Testis (tissue), 3 donors: Measurements from ENCODE around the gene DAAM2. TPM values are rescaled to one million over a fixed set of nuclear protein-coding genes. Genes with fewer than 3 reads are reported as not detected.

ENCODE experiments used
- DNase-seq: peaks from one replicate; pipeline ENCODE4 v3.0.0-alpha.2; 2019
- H3K27ac ChIP-seq, 2 donors: fragments of 200-600 bp; sonication (generic); one replicate each; pipeline ENCODE4 v1.5.1; 2019
- H3K27me3 ChIP-seq: fragments of 200-600 bp; sonication (generic); one replicate; pipeline ENCODE4 v1.5.1; 2019
- H3K36me3 ChIP-seq: fragments of 200-600 bp; sonication (generic); one replicate; pipeline ENCODE4 v1.5.1; 2017; ENCODE audit warnings: low read depth; ENCODE audit errors: missing control alignments
- H3K4me1 ChIP-seq: fragments of 200-600 bp; sonication (generic); one replicate; pipeline ENCODE4 v1.5.1; 2019
- H3K4me3 ChIP-seq, 2 donors: fragments of 200-600 bp; sonication (generic); one replicate each; pipeline ENCODE4 v1.5.1; 2017 to 2019
- H3K9me3 ChIP-seq: fragments of 200-600 bp; sonication (generic); one replicate; pipeline ENCODE4 v1.5.1; 2017
- POLR2A ChIP-seq: fragments of 450-650 bp; IDR thresholded peaks from one replicate; pipeline ENCODE4 v1.6.1; 2017; ENCODE audit warnings: antibody characterized with exemption, mild to moderate bottlenecking, moderate library complexity
- WGBS, 2 donors: methylation state at CpG; one replicate each; pipeline ENCODE4 v1.1.5; 2018; 5-methylcytosine and 5-hydroxymethylcytosine counted together
- intact Hi-C: fragments of 100-400 bp; cut with DNase I; formaldehyde crosslinking; loops from one replicate; pipeline ENCODE4 v1.15.1; 2023; ENCODE audit warnings: low total_unique reads
- polyA plus RNA-seq: library from polyadenylated mRNA; stranded (reverse); fragments of 350-450 nt; fragmentation: Illumina TruSeq; extraction: RNeasy Lipid Tissue Mini Kit (QIAGEN cat#74804); gene quantifications from one replicate; pipeline ENCODE4 v1.2.3, GENCODE V29; 2014; ENCODE audit warnings: low read depth, low replicate concordance; ENCODE audit not compliant: insufficient read depth
- total RNA-seq, 2 donors: library from RNA; depleted of rRNA; stranded (reverse); fragments of >200 nt; gene quantifications; one replicate each; pipeline ENCODE4 v1.2.3, GENCODE V29; 2016
- TF ChIP-seq, protein P1 (sequence below), 3 experiments: fragments of 450-650 bp in 2 of 3; fragments of 200-600 bp in 1 of 3; sonication (generic) in 1 of 3; IDR thresholded peaks; one replicate each; pipeline ENCODE4 v1.5.1; 2016 to 2019; ENCODE audit warnings: antibody characterized with exemption in 3 of 3, mild to moderate bottlenecking in 2 of 3, moderate library complexity in 1 of 3

Gene DAAM2
- total and polyA plus RNA-seq, 3 donors from 2014 or later: 37.4 to 66.1 (median 64.5) TPM

DNA sequence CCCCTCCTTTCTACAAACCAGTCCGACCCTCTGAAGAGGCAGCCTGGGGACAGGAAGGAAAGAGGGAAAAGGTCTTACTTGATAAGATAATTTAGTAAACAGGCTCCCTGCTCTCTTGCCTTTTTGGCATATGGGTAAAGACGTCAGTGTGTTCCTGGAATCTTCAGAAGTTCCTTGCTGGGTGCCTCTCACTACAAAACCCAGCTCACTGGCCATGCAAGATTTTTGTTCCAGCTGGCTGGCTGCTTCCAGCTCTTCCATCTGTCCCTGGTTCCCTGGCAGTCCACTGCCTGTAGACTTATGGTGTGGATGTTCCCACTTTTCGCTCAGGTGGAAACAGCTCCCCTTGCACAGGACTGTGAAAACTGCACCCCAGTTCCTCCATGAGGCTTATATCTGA, 84.7 kb downstream of the DAAM2 start:
- DNase-seq: no peak
- no peak overlapping the region for H3K27ac ChIP-seq
- no peaks in the 10 kb centered on the region for H3K36me3 ChIP-seq
- peaks cover 2% of the 10 kb centered on the region for H3K4me1 ChIP-seq
- no peaks in the 10 kb centered on the region for H3K27me3 ChIP-seq
- WGBS, 2 donors: 75 to 77% methylated on average over 3 of the region's 3 CpGs
- no peak overlapping the region for H3K4me3 ChIP-seq
- intact Hi-C loops: no loop called here
- no peaks in the 10 kb centered on the region for H3K9me3 ChIP-seq
- TF ChIP-seq POLR2A: no peak
- TF ChIP-seq, protein P1, sequence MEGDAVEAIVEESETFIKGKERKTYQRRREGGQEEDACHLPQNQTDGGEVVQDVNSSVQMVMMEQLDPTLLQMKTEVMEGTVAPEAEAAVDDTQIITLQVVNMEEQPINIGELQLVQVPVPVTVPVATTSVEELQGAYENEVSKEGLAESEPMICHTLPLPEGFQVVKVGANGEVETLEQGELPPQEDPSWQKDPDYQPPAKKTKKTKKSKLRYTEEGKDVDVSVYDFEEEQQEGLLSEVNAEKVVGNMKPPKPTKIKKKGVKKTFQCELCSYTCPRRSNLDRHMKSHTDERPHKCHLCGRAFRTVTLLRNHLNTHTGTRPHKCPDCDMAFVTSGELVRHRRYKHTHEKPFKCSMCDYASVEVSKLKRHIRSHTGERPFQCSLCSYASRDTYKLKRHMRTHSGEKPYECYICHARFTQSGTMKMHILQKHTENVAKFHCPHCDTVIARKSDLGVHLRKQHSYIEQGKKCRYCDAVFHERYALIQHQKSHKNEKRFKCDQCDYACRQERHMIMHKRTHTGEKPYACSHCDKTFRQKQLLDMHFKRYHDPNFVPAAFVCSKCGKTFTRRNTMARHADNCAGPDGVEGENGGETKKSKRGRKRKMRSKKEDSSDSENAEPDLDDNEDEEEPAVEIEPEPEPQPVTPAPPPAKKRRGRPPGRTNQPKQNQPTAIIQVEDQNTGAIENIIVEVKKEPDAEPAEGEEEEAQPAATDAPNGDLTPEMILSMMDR (IDR thresholded peaks at IDR 0.05): no peak

DNA sequence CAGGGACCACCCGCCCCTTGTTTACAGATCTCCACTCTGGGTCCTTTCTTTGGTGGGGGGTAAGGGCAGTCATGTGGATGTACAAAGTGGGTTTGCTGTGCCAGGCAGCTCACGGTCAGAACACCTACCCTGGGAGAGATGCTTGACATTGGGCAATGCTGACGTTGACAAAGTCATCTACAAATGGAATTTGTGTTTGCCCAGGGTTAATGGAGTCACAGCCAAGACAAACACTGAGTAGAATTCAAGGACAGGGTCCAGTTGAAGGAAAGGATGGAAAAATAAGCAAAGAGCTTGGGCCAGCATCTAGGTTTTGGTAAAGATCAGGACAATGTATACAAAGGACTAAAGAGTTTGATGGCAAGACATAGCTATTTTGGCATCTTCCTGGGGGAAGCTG, 87.4 kb downstream of the DAAM2 start:
- Histone ChIP-seq H3K27me3 (no peaks in the 10 kb centered on the region), H3K27ac (no peak overlapping the region), H3K36me3 (no peaks in the 10 kb centered on the region), H3K9me3 (no peaks in the 10 kb centered on the region), H3K4me1 (peaks cover 10% of the 10 kb centered on the region), H3K4me3 (no peak overlapping the region)
- WGBS, 2 donors: 71 to 73% methylated on average over 3 of the region's 3 CpGs
- TF ChIP-seq POLR2A: no peak
- TF ChIP-seq, protein P1 (IDR thresholded peaks at IDR 0.05): no peak
- DNase-seq: no peak
- intact Hi-C loops: no loop called here

DNA sequence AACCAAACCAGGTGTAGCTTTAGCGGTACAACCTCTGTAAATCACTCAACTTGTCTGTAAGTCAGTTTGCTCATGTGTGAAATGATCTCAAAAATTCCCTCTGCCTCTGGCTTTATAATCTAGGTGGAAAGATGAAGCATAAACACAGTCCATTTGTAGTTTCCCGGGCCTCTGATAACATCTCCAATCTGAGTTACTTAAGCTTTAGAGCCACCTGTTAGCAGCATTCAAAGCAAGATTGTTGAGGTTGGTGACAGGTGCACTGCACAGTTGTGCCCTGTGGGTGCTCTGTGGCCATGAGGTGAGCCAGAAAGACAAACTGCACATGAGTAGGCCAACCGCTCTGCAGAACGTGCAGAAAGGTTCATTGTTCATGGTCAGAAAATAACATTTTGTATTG, 88.4 kb downstream of the DAAM2 start:
- peaks cover 10% of the 10 kb centered on the region for H3K4me1 ChIP-seq
- no peak overlapping the region for H3K4me3 ChIP-seq
- no peak overlapping the region for H3K27ac ChIP-seq
- no peaks in the 10 kb centered on the region for H3K9me3 ChIP-seq
- no peak for DNase-seq
- TF ChIP-seq, protein P1 (IDR thresholded peaks at IDR 0.05): no peak
- WGBS, 2 donors: 76 to 80% methylated on average over 4 of the region's 4 CpGs
- intact Hi-C loops: loop anchor here (10.0 kb wide), 1 partner anchor 66 kb away; no protein-coding TSS in a partner anchor
- no peaks in the 10 kb centered on the region for H3K27me3 ChIP-seq
- H3K36me3 ChIP-seq: no peaks in the 10 kb centered on the region

DNA sequence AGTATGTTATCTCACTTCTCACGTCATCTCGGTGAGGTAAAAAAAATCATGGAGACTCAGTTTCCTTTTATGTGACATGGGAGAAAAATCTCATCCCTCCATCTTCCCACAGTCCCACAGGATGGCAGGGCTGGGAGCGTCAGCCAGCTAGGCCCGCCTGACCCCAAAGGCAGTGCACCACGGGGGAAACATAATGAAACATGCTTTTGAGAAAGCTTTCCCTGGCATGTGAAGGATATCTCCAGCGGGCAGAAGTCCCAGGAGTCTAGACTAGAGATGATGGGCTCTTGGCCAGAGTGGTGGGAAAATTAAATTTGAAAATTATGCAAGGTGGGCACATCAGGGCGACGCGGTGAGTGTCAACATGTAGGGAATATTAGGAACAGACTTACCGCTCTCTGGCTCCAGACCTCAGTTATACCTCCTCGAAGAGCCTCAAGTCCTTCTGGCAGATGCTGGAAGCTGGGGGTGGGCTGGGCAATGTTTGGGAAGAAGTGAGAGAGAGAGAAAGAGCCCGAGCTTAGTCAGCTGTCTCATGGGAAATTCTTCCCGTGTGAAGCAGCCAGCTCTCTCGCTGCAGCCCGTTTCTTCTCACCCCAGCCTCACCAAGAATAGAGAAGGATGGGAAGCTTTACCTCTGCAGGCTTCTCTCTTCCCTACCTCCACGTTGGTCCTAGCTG, 89.8 kb downstream of the DAAM2 start:
- Histone ChIP-seq H3K27ac (peak overlapping the region in 1 of 2 donors; percentile 45), H3K4me1 (peaks cover 10% of the 10 kb centered on the region), H3K36me3 (no peaks in the 10 kb centered on the region), H3K9me3 (no peaks in the 10 kb centered on the region), H3K4me3 (no peak overlapping the region), H3K27me3 (no peaks in the 10 kb centered on the region)
- peak; percentile 34 for DNase-seq
- TF ChIP-seq POLR2A: no peak
- TF ChIP-seq, protein P1 (IDR thresholded peaks at IDR 0.05): no peak
- 62 to 64% methylated on average over 16 of the region's 16 CpGs for WGBS, 2 donors
- intact Hi-C loops: loop anchor here (10.0 kb wide), 1 partner anchor 67 kb away; no protein-coding TSS in a partner anchor

DNA sequence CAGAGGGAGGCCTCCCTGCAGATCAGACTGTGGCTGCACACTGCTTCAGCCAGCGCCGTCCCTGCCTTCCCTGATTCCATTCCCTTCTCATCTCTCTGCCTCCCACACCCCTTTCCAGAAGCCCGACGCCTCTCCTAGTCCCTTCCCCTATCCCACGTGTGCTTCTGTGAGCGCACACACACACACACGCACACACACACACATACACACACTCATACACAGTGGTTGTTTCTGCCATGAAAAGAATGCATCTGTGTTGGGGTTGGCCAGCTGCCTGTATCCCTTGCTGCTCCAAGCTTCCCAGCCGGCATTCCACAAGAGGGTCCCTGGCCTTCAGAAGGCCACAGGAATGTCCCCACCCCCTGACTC, 90.3 kb downstream of the DAAM2 start:
- H3K36me3 ChIP-seq: no peaks in the 10 kb centered on the region
- DNase-seq: peak; percentile 65
- H3K27ac ChIP-seq: peak overlapping the region in 1 of 2 donors; percentile 45
- no peaks in the 10 kb centered on the region for H3K27me3 ChIP-seq
- WGBS, 2 donors: 32 to 58% methylated on average over 8 of the region's 8 CpGs
- H3K4me3 ChIP-seq: no peak overlapping the region
- peaks cover 14% of the 10 kb centered on the region for H3K4me1 ChIP-seq
- H3K9me3 ChIP-seq: no peaks in the 10 kb centered on the region
- no peak for TF ChIP-seq POLR2A
- intact Hi-C loops: loop anchor here (10.0 kb wide), 1 partner anchor 68 kb away; no protein-coding TSS in a partner anchor
